HEK293 (cell line): ENCODE results near the gene MAP7.

Experiments
- EGR2 ChIP-seq: fragments of 450-650 bp; formaldehyde crosslinking; IDR thresholded peaks from 2 replicates; pipeline ENCODE4 v1.5.1; 2016; ENCODE audit warnings: low read depth, missing biosample characterization, missing genetic modification characterization
- ZNF549 ChIP-seq: fragments of 450-650 bp; IDR thresholded peaks from 2 replicates; pipeline ENCODE4 v1.5.1; 2018; ENCODE audit warnings: missing biosample characterization, missing genetic modification characterization, mild to moderate bottlenecking, inconsistent platforms, moderate library complexity
- TF ChIP-seq, protein P1 (sequence below): fragments of 450-650 bp; formaldehyde crosslinking; IDR thresholded peaks from 2 replicates; pipeline ENCODE4 v1.5.1; 2016; ENCODE audit warnings: missing biosample characterization, missing genetic modification characterization

DNA sequence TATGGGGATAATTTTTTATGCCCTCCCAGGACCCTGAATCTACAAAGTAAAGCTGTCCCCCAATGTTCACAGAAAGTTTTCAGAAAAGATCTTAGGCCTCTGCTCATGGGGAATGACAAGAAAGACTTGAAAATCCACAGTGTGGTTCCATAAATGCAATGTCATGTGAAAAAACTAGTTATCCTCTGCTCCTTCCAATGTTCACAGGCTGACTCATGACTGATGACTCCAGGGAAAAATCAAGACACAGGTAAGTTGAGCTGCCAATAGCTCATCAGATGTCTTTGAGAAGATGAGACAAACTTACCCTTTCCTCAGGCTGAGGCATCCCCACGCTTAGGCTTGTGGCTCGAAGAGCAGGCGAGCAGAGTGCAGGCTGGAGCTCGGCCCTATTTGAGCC lies 245.8 kb downstream of the MAP7 start:
- TF ChIP-seq EGR2 (tag by site-specific recombination) (no peak), ZNF549 (tag by site-specific recombination) (no peak)
- TF ChIP-seq, protein P1, sequence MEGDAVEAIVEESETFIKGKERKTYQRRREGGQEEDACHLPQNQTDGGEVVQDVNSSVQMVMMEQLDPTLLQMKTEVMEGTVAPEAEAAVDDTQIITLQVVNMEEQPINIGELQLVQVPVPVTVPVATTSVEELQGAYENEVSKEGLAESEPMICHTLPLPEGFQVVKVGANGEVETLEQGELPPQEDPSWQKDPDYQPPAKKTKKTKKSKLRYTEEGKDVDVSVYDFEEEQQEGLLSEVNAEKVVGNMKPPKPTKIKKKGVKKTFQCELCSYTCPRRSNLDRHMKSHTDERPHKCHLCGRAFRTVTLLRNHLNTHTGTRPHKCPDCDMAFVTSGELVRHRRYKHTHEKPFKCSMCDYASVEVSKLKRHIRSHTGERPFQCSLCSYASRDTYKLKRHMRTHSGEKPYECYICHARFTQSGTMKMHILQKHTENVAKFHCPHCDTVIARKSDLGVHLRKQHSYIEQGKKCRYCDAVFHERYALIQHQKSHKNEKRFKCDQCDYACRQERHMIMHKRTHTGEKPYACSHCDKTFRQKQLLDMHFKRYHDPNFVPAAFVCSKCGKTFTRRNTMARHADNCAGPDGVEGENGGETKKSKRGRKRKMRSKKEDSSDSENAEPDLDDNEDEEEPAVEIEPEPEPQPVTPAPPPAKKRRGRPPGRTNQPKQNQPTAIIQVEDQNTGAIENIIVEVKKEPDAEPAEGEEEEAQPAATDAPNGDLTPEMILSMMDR (tag by site-specific recombination), result no peak
